GM10248 (cell line): ENCODE results near the gene PDAP1.
"Not testable (repeated sequence)": the region's sequence is repeated elsewhere in the genome, so short reads cannot be mapped to it uniquely, and the experiment has no call there.

ENCODE experiments used
- CTCF ChIA-PET: fragments of 300-600 bp; sonication (Branson Sonifier 250); formaldehyde crosslinking; extraction: SDS; loops from one replicate; lab custom pipeline; 2021; ENCODE audit warnings: antibody characterized with exemption; lab: Yijun Ruan, JAX
- POLR2A ChIA-PET: fragments of 350-650 bp; sonication (Branson Sonifier 250); formaldehyde crosslinking; extraction: SDS; loops from one replicate; lab custom pipeline; 2020; ENCODE audit warnings: antibody characterized with exemption; lab: Yijun Ruan, JAX
- DNase-seq: peaks from one replicate; pipeline ENCODE4 v3.0.0; 2012; ENCODE audit errors: extremely low spot score
- TF ChIP-seq, protein P1 (sequence below): IDR thresholded peaks from 2 replicates; pipeline ENCODE4 v1.5.1; 2012; ENCODE audit warnings: mild to moderate bottlenecking, low read depth; ENCODE audit errors: extremely low read depth, missing control alignments, control extremely low read depth

PDAP1 gene

DNA sequence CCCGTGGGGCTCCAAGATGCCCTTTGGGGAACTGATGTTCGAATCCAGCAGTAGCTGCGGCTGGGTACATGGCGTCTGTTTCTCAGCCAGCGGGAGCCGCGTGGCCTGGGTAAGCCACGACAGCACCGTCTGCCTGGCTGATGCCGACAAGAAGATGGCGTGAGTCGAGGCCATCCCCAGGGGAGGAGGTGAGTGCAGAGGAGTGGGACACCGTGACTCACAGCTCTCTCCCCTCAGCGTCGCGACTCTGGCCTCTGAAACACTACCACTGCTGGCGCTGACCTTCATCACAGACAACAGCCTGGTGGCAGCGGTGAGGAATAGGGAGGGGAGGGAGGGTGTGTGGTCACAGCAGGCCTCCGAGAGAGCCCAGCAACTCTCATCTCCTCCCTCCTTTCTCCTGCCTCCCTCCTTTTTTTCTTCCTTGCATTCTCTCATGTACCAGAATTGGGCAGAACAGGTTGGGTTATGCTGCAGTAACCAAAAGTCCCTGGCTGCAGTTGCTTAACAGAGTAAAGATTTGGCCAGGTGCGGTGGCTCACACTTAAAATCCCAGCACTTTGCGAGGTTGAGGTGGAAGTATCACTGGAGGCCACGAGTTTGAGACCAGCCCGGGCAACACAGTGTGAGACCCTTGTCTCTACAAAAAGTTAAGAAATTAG is 17.3 kb downstream of the PDAP1 start:
- TF ChIP-seq, protein P1, sequence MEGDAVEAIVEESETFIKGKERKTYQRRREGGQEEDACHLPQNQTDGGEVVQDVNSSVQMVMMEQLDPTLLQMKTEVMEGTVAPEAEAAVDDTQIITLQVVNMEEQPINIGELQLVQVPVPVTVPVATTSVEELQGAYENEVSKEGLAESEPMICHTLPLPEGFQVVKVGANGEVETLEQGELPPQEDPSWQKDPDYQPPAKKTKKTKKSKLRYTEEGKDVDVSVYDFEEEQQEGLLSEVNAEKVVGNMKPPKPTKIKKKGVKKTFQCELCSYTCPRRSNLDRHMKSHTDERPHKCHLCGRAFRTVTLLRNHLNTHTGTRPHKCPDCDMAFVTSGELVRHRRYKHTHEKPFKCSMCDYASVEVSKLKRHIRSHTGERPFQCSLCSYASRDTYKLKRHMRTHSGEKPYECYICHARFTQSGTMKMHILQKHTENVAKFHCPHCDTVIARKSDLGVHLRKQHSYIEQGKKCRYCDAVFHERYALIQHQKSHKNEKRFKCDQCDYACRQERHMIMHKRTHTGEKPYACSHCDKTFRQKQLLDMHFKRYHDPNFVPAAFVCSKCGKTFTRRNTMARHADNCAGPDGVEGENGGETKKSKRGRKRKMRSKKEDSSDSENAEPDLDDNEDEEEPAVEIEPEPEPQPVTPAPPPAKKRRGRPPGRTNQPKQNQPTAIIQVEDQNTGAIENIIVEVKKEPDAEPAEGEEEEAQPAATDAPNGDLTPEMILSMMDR: no peak
- CTCF ChIA-PET: interaction anchor here (1.6 to 2.8 kb wide), 2 partner anchors 13 to 26 kb away, joined by 4 to 7 read pairs; no protein-coding TSS in a partner anchor
- POLR2A ChIA-PET: no interaction called here
- DNase-seq: no peak

DNA sequence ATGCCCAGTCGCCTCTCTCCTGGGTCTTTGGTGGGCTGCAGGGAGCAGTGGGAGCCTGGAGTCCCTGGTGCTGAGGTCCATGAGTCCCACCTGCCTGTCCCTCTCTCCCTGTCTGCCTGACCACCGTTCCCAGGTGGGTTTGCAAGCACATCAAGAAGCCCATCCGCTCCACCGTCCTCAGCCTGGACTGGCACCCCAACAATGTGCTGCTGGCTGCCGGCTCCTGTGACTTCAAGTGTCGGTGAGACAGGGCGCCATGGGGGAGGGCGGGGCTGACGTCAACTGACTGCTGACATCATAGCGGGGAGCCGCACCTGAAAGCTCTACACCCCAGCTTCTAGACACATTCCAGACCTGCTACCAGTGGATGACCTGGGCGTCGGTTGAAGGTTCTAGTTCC is 18.6 kb downstream of the PDAP1 start:
- TF ChIP-seq, protein P1: no peak
- ChIA-PET POLR2A (interaction anchor here (0.6 kb wide), 1 partner anchor 465 kb away, joined by 3 read pairs; no protein-coding TSS in a partner anchor), CTCF (interaction anchor here (0.8 to 2.8 kb wide), 3 partner anchors 9 to 24 kb away, joined by 4 to 7 read pairs (median 6); no protein-coding TSS in a partner anchor)
- DNase-seq: no peak

- POLR2A ChIA-PET: no interaction called here
- CTCF ChIA-PET: interaction anchor here (0.9 to 1.7 kb wide), 4 partner anchors 11 to 349 kb away, joined by 3 to 6 read pairs (median 4); no protein-coding TSS in a partner anchor
- TF ChIP-seq, protein P1: no peak
- no peak for DNase-seq
Measured at GRCh38 chr7:99387912-99388311, 20.5 kb downstream of the PDAP1 start.

DNA sequence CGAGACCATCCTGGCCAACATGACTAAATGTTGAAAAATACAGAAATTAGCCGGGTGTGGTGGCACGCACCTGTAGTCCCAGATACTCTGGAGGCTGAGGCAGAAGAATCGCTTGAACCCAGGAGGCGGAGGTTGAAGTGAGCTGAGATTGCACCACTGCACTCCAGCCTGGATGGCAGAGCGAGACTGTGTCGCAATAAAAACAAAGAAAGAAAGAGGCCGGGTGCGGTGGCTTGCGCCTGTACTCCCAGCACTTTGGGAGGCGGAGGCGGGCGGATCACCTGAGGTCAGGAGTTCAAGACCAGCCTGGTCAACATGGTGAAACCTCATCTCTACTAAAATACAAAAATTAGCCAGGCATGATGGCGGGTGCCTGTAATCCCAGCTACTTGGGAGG is 21.2 kb downstream of the PDAP1 start:
- DNase-seq, POLR2A ChIA-PET: not testable (repeated sequence)
- CTCF ChIA-PET: interaction anchor here (0.9 to 1.8 kb wide), 10 partner anchors 11 to 348 kb away, joined by 3 to 11 read pairs (median 4); partner anchors contain the start of gene ARPC1B

DNA sequence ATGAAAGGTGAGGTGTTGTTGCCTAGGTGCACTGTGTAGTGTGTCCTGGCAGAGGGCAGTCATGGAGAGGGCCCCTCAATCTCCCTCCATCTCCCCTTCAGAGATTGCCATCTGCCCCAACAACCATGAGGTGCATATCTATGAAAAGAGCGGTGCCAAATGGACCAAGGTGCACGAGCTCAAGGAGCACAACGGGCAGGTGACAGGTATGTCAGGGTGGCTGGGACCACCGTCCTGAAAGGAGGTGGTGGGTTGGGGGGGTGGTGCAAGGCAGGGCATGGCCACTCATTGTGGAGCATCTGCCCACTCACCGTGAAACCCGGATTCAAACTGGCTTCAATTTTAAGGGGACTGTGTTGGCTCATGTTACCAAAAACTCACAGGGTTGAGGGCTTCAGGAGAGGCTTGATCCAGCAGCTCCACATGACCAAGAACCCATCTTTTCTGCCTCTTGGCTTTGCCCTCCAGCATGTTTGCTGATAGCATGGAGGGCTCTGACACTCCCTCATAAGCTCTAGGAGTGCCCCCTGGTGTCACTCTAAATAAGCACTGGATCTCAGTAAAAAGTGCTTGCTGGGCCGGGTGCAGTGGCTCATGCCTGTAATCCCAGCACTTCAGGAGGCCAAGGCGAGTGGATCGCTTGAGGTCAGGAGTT is 21.7 kb downstream of the PDAP1 start:
- no peak for DNase-seq
- POLR2A ChIA-PET: interaction anchor here (0.6 kb wide), 1 partner anchor 275 kb away, joined by 3 read pairs; no protein-coding TSS in a partner anchor
- TF ChIP-seq, protein P1: peak; percentile 55
- CTCF ChIA-PET: interaction anchor here (0.9 to 1.8 kb wide), 10 partner anchors 12 to 346 kb away, joined by 3 to 11 read pairs (median 4); partner anchors contain the start of gene ARPC1B

- POLR2A ChIA-PET: no interaction called here
- no peak for DNase-seq
- CTCF ChIA-PET: interaction anchor here (1.3 to 1.8 kb wide), 3 partner anchors 18 to 24 kb away, joined by 3 to 7 read pairs (median 6); no protein-coding TSS in a partner anchor
- TF ChIP-seq, protein P1: no peak
Measured at GRCh38 chr7:99385564-99385963, 22.8 kb downstream of the PDAP1 start.

DNA sequence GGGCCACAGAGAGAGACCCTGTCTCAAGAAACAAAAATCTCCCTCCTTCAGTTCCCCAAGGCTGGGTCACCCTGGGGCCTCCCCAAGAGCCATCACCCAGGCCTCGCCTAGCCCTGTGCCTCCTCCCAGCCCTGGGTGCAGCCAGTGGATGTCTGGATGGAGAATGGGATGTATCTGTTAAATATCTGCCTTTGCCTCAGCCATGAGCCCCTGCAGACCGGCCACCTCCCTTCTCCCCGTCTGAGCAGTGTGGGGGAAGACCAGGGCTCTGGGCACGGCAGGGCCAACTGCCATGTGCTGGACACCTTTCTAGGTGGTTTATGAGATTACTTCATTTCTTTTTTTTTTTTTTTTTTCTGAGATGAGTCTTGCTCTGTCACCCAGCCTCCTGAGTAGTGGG is 23.9 kb downstream of the PDAP1 start:
- ChIA-PET POLR2A (no interaction called here), CTCF (no interaction called here)
- DNase-seq: no peak
- TF ChIP-seq, protein P1: no peak
